GM19328 (cell line): ENCODE results near the gene ERICH4.
A peak's percentile ranks its signal among the peaks of the same experiment; 100 is the strongest.
"Not testable (repeated sequence)": the region's sequence is repeated elsewhere in the genome, so short reads cannot be mapped to it uniquely, and the experiment has no call there.

Source experiments
- ATAC-seq: cut with Tn5 transposase; IDR thresholded peaks from one replicate; pipeline ENCODE4 v1.9.1; 2021; ENCODE audit warnings: mild to moderate bottlenecking, moderate library complexity; ENCODE audit not compliant: unreplicated experiment

Gene ERICH4

DNA sequence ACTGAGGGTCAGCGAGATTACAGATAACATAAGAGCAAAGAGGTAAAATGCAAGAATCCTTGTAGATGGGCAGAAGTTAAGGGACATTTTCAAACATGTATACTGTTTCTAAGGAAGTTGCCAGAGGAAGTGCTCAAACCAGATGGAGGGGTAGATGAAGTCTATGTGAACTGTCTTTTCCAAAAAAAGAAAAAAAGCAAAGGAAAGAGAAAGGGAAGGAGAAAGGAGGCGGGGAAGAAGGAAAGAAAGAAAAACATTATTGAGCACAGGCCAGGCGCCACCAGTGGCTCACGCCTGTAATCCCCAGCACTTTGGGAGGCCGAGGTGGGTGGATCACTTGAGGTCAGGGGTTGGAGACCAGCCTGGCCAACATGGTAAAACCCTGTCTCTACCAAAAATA lies 8.5 kb upstream of the ERICH4 start:
- no peak for ATAC-seq

DNA sequence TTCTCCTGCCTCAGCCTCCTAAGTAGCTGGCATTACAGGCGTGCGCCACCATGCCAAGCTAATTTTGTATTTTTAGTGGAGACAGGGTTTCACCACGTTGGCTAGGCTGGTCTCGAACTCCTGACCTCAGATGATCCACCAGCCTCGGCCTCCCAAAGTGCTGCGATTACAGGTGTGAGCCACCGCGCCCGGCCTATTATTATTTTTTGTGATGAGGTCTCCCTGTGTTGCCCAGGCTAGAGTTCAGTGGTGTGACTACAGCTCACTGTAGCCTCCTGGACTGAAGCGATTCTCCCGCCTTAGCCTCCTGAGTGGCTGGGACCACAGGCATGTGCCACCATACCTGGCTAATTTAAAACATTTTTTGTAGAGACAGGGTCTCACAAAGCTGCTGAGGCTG lies 7.6 kb upstream of the ERICH4 start:
- not testable (repeated sequence) for ATAC-seq

DNA sequence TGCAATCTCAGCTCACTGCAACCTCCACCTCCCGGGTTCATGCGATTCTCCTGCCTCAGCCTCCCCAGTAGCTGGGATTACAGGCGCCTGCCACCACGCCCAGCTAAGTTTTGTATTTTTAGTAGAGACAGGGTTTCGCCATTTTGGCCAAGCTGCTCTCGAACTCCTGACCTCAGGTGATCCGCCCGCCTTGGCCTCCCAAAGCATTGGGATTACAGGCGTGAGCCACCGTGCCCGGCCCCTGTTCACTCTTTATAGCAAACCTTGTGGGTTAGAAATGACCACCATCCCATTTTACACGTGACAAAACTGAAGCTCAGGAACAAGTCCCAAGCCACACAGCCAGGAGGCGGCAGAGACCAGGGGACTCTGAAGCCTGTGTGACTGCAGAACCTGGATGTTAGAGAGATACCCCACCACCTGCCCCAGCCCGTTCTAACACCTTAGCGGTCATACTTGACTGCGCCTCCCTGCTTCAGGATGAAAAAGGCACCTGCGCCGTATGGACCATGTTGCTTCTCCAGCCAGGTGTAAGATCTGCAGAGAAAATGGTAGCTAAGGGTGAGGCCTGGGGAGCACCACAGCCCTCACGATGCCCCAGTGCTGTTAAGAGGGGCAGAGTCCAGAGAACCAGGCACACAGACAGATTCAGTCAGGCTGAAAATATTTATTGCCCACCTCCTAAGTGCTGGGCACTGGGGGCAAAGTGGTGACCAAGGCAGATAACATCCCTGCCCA lies 6.9 kb upstream of the ERICH4 start:
- no peak for ATAC-seq

DNA sequence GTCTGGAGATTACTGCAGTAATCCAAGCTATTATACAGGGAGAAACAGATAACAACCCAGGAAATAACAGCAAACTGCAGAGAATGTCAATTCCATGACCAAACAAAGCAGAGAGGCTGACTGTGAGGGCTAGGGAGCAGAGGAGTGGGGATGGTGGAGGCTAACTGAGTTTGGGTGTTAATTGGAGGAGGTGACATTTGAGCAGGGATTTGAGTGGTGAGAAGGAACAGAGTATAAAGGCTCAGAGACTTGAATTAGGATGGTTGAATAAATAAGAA lies 6.3 kb upstream of the ERICH4 start:
- no peak for ATAC-seq

DNA sequence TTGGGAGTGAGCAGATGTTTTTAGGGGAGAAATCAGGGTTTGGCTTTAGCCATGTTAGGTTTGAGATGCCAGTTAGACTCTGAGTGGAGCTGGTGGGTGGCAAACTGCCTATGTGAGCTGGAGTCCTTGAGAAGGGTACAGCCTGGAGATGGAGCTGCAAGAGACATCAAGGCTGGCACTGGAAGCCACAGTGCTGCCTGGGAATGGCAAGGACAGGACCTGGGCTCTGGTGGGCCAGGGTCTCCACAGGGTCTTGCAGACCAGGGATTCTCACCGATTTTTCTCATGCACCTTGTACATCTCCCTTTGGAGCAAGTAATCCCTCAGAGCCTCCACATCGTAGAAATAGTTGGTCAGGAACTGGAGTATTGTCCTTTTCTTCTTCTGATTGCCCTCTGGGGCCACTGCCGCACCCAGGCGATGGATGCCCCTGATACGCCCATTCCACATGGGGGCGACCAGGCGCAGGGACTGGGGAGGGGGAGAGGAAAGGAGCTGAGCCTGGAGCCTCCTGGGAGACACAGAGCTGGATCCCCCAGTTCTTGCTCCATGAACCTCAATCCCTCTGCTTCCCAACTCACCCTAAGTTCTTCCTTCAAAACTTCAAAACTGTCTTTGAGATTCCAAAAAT lies 4.9 kb upstream of the ERICH4 start:
- ATAC-seq, result no peak

DNA sequence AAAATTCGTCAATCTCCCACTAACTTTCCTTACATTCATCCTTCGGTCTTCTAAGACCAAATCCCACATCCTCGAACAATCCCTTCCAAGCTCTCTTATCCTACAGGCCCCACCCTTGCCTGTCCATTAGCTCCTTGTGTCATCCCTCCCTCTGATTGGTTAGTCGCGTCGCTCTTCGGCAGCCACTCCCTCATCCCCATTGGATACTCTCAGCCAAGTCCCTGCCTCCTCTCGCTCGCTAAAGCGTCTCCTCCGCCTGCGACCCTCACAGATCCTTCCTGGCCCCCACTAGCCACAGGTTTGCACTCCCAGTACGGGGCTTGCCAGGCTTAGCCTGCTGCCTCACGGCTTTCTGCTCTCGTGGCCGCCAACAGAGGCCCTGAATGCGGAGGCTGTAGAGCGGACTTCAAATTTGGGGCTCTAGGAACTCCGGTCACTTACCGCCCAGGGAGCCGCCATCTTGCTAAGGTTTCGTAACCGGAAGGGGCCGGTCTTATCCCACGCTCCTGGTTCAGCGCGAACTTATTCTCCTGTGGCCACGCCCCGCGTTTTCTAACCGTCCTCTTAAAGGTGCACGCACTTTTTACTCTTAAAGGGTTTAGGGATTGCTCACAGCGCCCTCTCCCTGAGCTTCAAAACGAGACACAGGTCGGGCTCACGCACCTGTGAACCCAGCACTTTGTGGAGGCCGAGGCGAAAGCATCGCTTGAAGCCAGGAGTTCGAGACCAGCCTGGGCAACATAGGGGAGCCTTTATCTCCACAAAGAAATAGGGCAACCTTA lies 3.3 kb upstream of the ERICH4 start, which contains the start of gene DMAC2:
DMAC2 (minus strand) TSS at position 472 of the 782 bp plus-strand sequence; CDS start at position 459, 13 bp downstream.
- ATAC-seq, result peak; percentile 88

DNA sequence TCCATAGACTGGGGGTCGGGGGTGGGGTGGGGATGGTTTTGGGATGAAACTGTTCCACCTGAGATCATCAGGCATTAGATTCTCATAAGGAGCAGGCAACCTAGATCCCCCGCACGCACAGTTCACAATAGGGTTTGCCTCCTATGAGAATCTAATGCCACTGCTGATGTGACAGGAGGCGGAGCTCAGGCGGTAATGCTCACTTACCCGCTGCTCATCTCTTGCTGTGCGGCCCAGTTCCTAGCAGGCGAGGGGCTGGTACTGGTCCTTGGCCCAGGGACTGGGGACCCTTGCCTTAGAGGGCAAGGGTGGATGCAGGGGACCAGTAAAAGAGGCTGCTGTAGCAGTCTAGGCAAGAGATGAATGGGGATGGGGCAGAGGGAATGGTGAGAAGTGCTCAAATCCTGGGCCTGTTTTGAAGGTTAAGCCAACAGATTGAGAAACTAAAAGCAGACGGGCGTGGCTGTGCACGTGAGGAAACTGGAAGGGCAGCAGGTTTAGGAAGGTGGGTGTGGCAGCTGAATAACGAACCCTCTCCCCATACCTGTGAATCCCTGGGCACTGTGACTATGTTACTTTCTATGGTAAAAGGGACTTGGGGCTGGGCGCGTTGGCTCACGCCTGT lies 1.5 kb upstream of the ERICH4 start:
- ATAC-seq, result no peak

DNA sequence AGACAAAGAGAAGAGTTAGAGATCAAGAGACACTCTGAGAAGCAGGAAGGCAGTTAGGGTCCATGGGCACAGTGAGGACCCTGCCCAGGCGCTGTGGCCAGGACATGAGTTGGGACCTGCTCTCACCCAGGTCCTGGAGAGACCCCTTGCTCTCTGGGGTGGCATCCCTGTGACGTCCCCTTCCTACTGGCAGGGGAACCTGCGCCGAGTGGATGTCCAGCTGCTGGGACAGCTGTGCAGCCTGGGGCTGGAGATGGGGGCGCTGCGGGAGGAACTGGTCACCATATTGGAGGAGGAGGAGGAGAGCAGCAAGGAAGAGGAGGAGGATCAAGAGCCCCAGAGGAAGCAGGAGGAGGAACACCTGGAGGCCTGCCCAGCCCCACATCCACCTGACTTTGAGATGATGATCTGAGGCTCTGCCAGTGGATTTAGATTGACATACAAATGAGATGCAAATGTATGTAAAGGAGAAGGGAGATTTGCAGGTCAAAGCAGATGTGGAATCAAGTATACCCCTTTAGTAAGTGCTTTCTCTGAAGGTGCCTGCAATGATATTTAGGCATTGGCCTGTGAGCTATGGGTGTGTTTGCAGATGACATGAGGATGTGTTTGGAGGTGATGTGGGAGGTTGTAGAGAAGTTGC lies 978 bp downstream of the ERICH4 start:
- no peak for ATAC-seq

DNA sequence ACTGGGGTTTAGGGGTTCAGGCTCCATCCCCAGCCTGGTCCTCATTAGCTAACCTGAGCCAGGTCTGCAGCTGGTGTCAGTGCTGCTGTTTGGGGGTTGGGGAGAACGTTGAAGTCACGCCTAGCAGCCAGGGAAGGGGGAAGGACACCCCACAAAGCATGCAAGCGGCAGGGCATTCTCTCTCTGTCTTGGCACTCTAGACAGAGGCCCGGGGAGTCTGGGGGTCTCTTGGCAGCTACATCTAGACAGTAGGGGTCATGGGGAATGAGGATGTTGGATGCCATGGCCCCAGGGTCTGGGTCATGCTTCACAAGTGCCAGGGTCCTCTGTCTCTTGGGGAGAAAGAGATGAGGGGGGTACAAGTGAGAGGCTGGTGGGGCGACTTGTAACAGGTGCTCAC lies 2.6 kb downstream of the ERICH4 start:
- ATAC-seq, result no peak

DNA sequence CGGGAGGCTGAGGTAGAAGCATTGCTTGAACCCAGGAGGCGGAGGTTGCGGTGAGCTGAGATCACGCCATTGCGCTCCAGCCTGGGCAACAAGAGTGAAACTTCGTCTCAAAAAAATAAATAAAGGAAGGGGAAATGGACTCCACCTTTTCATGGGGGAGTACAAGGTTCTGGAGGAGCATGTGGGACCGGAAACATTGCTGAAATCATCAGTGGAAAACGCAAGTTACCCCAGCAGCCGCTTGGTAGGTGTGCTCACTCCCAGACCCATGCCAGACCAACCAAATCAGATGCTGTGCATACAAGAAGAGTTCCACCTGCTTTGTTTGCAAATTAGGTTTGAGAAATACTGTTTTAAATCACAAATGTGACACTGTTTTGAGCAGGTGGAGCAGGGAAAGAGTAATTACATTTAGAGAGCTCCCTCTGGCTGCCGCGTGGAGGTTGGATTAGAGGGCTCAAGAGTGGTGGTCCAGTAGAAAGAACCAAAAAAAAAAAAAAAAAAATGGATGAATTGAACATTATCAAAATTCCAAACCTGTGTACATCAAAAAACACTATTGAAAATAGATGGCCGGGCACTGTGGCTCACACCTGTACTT lies 4.9 kb downstream of the ERICH4 start:
- ATAC-seq, result no peak

DNA sequence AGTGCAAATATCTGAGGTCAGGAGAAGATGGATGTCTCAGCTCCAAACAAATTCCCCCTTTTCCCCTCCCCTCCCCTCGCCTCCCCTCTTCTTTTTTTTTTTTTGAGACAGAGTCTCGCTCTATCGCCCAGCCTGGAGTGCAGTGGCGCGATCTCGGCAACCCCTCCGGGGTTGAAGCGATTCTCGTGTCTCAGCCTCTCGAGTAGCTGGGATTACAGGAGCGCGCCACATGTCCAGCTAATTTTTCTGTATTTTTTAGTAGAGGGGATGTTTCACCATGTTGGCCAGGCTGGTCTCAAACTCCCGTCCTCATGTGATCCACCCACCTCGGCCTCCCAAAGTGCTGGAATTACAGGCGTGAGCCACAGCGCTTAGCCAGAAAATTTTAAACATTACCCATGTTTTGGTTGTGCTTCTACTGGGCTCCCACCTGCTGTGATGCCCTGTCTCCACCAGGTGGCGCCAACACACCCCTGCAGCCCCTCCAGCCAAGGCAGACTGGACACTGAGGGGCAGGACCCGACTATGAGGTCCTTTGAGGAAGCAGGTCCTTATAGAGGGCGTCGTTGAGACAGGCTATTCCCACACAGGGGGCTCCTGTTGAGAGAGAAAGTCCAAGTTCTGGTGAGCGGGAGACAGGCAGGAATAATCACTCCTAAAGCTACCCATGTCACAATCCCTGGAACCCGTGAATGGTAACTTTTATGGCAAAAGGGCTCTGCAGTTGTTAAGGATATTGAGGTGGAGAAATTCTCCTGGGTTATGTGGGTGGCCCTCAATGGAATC lies 6.3 kb downstream of the ERICH4 start:
- ATAC-seq, result no peak

DNA sequence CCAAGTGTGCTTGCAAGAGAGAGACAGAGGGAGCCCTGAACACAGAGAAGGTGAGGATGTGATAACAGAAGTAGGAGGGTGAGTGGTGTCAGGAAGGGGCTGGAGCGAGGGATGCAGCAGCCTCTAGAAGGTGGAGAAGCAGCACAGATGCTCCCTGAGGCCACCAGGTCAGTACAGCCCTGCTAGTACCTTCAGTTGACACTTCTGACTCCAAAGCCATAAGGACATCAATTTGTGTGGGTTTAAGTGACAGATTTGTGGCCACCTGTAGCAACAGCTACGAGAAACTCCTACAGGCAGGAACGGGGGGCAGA lies 6.9 kb downstream of the ERICH4 start:
- ATAC-seq, result no peak

DNA sequence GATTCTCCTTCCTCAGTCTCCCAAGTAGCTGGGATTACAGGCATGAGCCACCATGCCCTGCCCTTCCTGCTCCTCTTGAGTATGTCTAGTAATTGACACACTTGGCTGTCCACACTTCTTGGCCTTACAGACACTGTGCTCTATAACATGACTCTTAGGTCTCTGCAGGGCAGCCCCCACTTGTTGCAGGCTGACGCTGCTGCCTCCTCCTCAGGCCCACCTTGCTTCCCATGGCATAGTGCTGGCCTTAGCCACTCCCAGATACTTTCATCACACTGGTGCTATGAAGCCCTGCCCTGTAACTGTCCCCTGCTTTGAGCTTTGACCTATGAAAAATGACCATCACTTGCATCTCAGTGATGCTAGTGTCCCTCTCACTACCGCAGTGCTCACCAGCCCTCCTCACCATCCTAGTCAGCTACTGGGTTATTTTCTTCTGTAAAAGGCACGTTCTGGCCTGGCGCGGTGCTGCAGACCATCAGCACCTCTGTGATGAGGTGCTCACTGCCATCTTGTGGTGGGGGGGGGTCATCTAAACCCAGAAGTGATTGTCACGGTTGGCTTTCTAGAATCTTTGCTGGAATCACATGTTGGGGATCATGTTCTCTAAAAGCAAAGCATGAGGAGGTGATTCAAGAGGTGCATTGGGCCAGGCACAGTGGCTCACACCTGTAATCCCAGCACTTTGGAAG lies 9.8 kb downstream of the ERICH4 start:
- ATAC-seq, result no peak

DNA sequence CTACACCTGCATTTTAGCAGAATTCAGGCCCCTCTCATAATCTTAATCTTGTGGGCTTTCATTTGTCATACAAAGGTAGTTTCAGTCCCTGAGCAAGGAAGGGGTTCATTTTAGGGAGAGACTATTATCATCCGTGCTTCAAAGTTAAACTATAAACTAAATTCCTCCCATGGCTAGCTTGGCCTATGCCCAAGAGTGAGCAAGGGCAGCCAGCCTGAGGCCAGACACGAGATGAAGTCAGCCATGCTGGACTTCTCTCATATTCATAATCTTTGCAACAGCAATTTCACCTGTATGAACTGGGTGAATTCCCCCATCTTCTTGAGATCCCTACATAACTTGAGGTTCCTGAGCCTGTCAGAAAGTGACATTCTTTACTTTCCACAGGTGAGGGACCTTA lies 13.0 kb downstream of the ERICH4 start:
- no peak for ATAC-seq

DNA sequence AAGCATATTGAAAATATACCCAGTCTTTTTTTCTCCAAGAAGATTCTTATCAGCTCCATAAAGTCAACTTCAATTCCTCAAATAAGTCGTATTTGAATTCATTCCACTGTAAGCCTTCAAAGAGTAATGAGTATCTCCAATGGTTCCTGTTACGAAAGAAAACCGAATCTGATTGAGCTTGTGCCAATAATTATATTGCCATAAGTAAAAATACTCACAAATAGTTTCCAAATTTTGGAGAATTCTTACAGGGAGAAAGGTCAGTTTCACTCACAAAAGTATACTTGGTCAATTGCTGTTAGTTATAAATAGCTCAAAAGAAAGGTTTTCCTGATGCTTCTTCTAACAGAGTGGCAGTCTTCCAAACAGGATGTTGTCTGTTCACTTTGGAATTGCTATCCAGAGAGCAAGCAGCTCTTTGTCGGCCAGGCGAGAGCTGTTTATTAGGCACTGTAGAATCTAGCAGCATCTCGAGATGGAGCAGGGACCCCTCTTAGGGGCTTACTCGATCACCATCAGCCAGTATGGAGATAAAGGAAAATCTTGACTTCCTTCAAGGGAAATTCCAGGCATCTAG lies 13.5 kb downstream of the ERICH4 start:
- no peak for ATAC-seq

DNA sequence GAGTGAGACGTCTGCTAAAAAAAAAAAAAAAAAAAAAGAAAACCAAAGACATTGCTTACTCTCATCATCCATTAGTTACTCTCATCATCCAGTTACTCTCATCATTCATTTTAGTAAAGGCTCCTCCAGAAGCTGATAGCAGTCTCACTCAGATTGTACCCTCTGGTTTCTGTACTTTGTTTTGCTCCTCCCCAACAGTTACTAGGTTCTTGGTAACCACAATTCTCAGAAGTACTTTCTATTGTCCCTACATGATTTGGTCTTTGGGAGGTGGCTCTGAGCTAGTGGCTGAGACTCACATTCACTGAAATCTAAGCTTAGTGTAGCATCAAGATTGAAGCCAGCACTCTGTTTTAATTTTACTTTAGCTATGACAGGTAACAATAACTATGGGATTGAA lies 14.3 kb downstream of the ERICH4 start:
- no peak for ATAC-seq

DNA sequence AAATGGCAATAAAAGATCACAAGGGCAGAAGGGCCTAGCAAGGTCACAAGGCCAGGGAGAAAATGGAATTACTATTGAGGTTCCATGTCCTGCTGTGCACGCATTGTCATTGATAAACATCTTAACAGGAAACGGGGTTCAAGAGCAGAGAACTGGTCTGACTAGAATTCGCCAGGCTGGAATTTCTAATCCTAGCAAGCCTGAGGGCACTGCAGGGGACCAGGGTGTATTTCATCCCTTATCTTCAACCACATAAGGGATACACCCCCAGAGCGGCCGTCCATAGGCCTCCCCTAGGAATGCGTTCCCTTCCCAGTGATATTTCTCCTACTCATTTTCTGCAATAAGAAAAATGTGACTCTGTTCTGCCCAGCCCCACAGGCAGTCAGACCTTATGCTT lies 19.5 kb downstream of the ERICH4 start:
- ATAC-seq, result no peak

DNA sequence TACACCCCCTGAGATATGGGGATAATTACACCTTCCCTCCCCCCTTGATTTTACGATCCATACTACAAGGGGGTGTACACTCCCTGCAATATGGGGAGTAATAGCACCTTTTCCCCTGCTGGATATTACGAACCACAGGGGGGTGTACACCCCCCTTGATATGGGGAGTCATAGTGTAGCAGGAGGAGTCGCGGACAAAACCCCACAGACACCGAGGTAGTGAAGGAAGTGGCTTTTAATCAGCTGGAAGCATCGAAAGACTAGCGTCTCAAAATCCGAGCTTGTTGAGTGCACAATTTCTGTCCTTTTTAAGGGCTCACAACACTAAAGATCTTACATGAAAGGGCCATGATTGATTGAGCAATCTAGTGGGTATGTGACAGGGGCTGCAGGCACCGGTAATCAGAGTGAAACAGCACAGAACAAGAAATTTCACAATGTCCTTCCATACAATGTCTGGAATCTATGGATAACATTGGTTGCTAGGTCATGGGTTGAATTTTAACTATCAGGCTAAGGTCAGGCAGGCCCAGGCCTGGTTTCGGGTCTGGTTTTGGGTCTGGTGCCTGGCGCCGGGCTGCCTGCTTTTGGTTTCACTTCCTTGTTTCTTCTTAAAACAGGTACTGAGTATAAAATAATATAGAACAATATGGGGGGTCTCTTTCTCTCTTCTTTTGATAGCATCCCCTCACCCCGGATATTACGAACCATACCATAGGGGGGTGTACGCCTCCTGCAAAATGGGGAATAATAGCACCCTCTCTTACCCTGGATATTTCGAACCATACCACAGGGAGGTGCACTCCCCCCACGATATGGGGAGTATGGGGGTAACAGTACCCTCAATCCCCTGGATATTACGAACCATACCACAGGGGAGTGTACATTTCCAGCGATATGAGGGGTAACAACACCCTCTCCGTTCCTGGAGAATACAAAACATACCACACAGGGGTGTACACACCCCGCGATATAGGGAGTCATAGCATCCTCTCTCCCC lies 20.6 kb downstream of the ERICH4 start:
- not testable (repeated sequence) for ATAC-seq
